ENCODE data around the gene NAPG. TPM values are rescaled to one million over a fixed set of nuclear protein-coding genes. Genes with fewer than 3 reads are reported as not detected.

Gene NAPG
- total RNA-seq, 1 experiment from 2014 or later: 41.5 TPM

DNA sequence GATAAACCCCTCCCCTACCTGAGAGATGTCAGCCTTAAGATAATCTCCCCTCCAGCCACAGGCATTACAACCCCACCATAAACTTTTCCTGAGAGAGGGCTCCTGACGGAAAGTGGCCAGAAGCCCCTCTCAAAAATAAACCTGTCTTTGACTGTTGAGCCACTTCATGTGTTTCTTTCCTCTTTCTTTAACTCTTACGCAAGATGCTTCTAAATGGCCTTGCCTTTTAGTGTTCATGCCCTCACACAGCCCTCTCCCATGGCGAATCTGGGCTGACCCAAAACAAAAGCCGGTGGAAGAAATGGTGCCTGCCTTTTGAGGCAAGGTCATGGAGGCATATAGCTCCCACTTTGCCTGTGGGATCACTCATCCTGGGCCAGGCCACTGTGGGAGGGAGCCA, 54.4 kb downstream of the NAPG start:
- Mint-ChIP-seq H3K36me3 (ENCODE audit: insufficient read depth, unreplicated experiment) (no peaks in the 10 kb centered on the region), H3K27me3 (ENCODE audit: insufficient read depth, unreplicated experiment) (no peaks in the 10 kb centered on the region), H3K4me3 (ENCODE audit: unreplicated experiment) (no peak overlapping the region), H3K4me1 (ENCODE audit: low read depth, unreplicated experiment) (no peaks in the 10 kb centered on the region), H3K9me3 (ENCODE audit: unreplicated experiment) (peaks cover 16% of the 10 kb centered on the region), H3K27ac (ENCODE audit: unreplicated experiment) (no peak overlapping the region)
- Histone ChIP-seq H3K4me1 (0 out of 2 replicates have a peak, but pooled peaks cover 8% of the 10 kb centered on the region), H3K27me3 (replicated peaks; ENCODE audit: control insufficient read depth, insufficient read depth, low read length) (no peaks in the 10 kb centered on the region), H3K36me3 (ENCODE audit: control insufficient read depth, insufficient read depth, low read length) (no peaks in the 10 kb centered on the region), H3K4me3 (ENCODE audit: low read depth, low read length) (no peak overlapping the region), H3K9me3 (no peaks in the 10 kb centered on the region)
- intact Hi-C loops (cut with micrococcal nuclease; ENCODE audit: unreplicated experiment): no loop called here
- CTCF ChIA-PET: no interaction called here
- no peak for TF ChIP-seq CTCF (IDR thresholded peaks at IDR 0.05; ENCODE audit: insufficient read depth in 1 of 2, low read depth in 1 of 2, low read length in 1 of 2, severe bottlenecking in 1 of 2, unreplicated experiment in 1 of 2)
- no TSS peak for BruUV-seq (replicated peaks)
- POLR2A ChIA-PET: no interaction called here
- no peak for DNase-seq

- Histone ChIP-seq H3K9me3 (no peaks in the 10 kb centered on the region), H3K36me3 (ENCODE audit: control insufficient read depth, insufficient read depth, low read length) (no peaks in the 10 kb centered on the region), H3K4me3 (ENCODE audit: low read depth, low read length) (no peak overlapping the region), H3K27me3 (replicated peaks; ENCODE audit: control insufficient read depth, insufficient read depth, low read length) (no peaks in the 10 kb centered on the region; the same call in 1 of the 2 replicates), H3K4me1 (no peaks in the 10 kb centered on the region)
- H3K27me3 Mint-ChIP-seq (ENCODE audit: insufficient read depth, unreplicated experiment): peaks cover 12% of the 10 kb centered on the region
- CTCF ChIA-PET: no interaction called here
- DNase-seq: no peak
- no peak overlapping the region for H3K27ac Mint-ChIP-seq (ENCODE audit: unreplicated experiment)
- H3K4me3 Mint-ChIP-seq (ENCODE audit: unreplicated experiment): no peak overlapping the region
- no TSS peak for BruUV-seq (replicated peaks)
- TF ChIP-seq CTCF (IDR thresholded peaks at IDR 0.05; ENCODE audit: insufficient read depth in 1 of 2, low read depth in 1 of 2, low read length in 1 of 2, severe bottlenecking in 1 of 2, unreplicated experiment in 1 of 2): no peak
- H3K9me3 Mint-ChIP-seq (ENCODE audit: unreplicated experiment): peaks cover 3% of the 10 kb centered on the region
- peaks cover 5% of the 10 kb centered on the region for H3K4me1 Mint-ChIP-seq (ENCODE audit: low read depth, unreplicated experiment)
- no peaks in the 10 kb centered on the region for H3K36me3 Mint-ChIP-seq (ENCODE audit: insufficient read depth, unreplicated experiment)
- POLR2A ChIA-PET: no interaction called here
- intact Hi-C loops (cut with micrococcal nuclease; ENCODE audit: unreplicated experiment): no loop called here
Observed at GRCh38 chr18:10585260-10585659, 59.4 kb downstream of the NAPG start.

DNA sequence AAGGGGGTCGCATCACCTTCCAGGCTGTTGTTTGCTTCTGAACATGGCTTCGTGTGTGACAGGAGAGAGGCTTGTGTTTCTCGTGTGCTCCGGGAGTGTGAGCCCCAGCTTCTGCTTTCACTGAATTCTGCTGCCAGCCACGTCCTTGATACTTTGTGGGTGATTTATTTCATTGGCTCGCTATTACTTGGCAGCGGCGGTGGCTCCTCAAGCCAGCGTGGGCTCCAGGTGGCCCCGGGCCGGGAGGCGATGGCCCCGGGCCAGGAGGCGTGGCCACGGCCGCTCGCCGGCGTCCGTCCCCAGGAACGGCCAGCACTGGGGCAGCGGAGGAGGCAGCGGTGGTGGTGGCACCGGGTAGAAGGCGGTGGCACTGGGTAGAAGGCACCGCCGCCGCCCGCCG, 63.1 kb downstream of the NAPG start:
- Mint-ChIP-seq H3K4me3 (ENCODE audit: unreplicated experiment) (no peak overlapping the region), H3K9me3 (ENCODE audit: unreplicated experiment) (no peaks in the 10 kb centered on the region), H3K36me3 (ENCODE audit: insufficient read depth, unreplicated experiment) (no peaks in the 10 kb centered on the region), H3K27ac (ENCODE audit: unreplicated experiment) (no peak overlapping the region), H3K27me3 (ENCODE audit: insufficient read depth, unreplicated experiment) (peaks cover 12% of the 10 kb centered on the region), H3K4me1 (ENCODE audit: low read depth, unreplicated experiment) (peaks cover 5% of the 10 kb centered on the region)
- Histone ChIP-seq H3K4me1 (no peaks in the 10 kb centered on the region), H3K27me3 (replicated peaks; ENCODE audit: control insufficient read depth, insufficient read depth, low read length) (no peaks in the 10 kb centered on the region; the same call in 1 of the 2 replicates), H3K9me3 (no peaks in the 10 kb centered on the region), H3K4me3 (ENCODE audit: low read depth, low read length) (peak overlapping the region; percentile 15; the same call in 1 of the 2 replicates), H3K36me3 (ENCODE audit: control insufficient read depth, insufficient read depth, low read length) (no peaks in the 10 kb centered on the region)
- DNase-seq: no peak
- intact Hi-C loops (cut with micrococcal nuclease; ENCODE audit: unreplicated experiment): no loop called here
- CTCF ChIA-PET: no interaction called here
- POLR2A ChIA-PET: no interaction called here
- no TSS peak for BruUV-seq (replicated peaks)
- TF ChIP-seq CTCF (IDR thresholded peaks at IDR 0.05; ENCODE audit: insufficient read depth in 1 of 2, low read depth in 1 of 2, low read length in 1 of 2, severe bottlenecking in 1 of 2, unreplicated experiment in 1 of 2): no peak
